GM12875 (cell line): ENCODE results near the gene HAND2.

Experiments used
- H3K4me3 ChIP-seq: one replicate; pipeline ENCODE4 v1.5.1; 2011; ENCODE audit warnings: low read depth, low read length, control low read depth
- TF ChIP-seq, protein P1 (sequence below): IDR thresholded peaks from 2 replicates; pipeline ENCODE4 v1.5.1; 2011; ENCODE audit warnings: low read depth, mild to moderate bottlenecking, control low read depth, inconsistent platforms, low read length, moderate library complexity, borderline replicate concordance; ENCODE audit not compliant: insufficient read depth

The HAND2 gene

DNA sequence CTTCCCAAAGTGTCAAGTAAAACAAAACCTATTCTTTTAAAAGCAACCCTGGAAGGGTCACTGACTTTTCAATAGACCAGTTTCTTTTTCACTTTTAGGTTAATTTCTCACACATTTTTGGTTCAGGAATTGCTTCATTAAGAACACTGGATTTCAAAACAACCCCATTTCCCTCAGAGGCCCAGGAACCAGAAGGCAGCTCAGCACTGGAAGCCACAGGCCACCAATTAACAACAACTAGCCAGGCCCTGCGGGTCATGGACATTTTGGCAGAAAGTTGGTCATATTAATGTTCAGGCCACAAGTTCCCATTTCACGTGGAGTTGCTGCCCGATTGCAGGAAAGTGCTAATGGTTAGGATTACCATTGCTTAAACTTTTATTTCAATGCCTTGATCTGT is 39.8 kb downstream of the HAND2 start:
- H3K4me3 ChIP-seq, result no peak overlapping the region
- TF ChIP-seq, protein P1, sequence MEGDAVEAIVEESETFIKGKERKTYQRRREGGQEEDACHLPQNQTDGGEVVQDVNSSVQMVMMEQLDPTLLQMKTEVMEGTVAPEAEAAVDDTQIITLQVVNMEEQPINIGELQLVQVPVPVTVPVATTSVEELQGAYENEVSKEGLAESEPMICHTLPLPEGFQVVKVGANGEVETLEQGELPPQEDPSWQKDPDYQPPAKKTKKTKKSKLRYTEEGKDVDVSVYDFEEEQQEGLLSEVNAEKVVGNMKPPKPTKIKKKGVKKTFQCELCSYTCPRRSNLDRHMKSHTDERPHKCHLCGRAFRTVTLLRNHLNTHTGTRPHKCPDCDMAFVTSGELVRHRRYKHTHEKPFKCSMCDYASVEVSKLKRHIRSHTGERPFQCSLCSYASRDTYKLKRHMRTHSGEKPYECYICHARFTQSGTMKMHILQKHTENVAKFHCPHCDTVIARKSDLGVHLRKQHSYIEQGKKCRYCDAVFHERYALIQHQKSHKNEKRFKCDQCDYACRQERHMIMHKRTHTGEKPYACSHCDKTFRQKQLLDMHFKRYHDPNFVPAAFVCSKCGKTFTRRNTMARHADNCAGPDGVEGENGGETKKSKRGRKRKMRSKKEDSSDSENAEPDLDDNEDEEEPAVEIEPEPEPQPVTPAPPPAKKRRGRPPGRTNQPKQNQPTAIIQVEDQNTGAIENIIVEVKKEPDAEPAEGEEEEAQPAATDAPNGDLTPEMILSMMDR, result no peak

DNA sequence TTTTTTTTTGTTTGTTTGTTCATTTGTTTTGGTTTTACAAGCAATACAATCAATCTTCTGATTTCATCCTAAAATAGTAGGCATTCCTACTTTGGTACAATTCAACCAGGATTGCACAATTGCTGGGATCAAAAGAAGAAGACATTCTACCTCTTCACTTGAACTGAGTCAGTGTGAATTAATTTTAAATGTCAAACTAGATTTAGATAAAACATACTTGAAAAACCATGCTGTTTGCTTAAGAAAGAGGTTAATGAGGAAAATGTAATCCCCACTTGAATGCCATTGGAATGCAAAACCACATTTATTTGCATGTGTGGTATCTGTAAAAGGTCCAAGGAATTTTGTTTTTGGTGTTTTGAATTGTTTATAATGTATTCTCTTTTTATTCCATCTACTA is 40.5 kb downstream of the HAND2 start:
- TF ChIP-seq, protein P1, result no peak
- H3K4me3 ChIP-seq, result no peak overlapping the region

- TF ChIP-seq, protein P1, result no peak
- H3K4me3 ChIP-seq, result no peak overlapping the region
These were observed 41.4 kb downstream of the HAND2 start for GRCh38 chr4:173488656-173489055.

DNA sequence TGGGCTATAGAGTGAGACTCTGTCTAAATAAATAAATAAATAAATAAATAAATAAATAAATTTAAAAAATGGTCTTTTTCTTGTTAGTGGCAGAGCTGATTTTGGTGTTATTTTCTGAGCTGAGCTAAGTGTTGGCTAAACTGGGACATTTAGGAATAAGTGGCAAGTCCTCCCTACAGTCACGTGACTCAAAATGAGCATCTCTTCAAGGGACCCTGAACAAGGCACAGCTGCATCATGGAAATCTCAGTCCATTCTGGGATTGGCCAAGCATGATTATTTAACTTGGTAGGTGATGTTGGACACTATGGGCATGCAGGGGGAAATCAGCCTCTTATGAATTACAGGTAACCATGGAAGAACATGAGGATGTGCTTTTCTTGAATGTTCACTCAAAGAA is 42.0 kb downstream of the HAND2 start:
- no peak overlapping the region for H3K4me3 ChIP-seq
- TF ChIP-seq, protein P1, result no peak

- no peak overlapping the region for H3K4me3 ChIP-seq
- TF ChIP-seq, protein P1, result no peak
These were observed 43.2 kb downstream of the HAND2 start for GRCh38 chr4:173486714-173487392.

- TF ChIP-seq, protein P1, result no peak
- H3K4me3 ChIP-seq, result no peak overlapping the region
These were observed 44.9 kb downstream of the HAND2 start for GRCh38 chr4:173485164-173485563.

GRCh38 chr4:173482330-173482931 is 47.6 kb downstream of the HAND2 start:
- H3K4me3 ChIP-seq, result no peak overlapping the region
- TF ChIP-seq, protein P1, result no peak
